Natural killer cell treated with Interleukin-12 subunit alpha and Interleukin-12 subunit beta and Interleukin-15 and Interleukin-18, amount 100 ng/mL, for 72 hours (primary cell): ENCODE results near the gene THBD. TPM values are rescaled to one million over a fixed set of nuclear protein-coding genes. Genes with fewer than 3 reads are reported as not detected.
A peak's percentile ranks its signal among the peaks of the same experiment; 100 is the strongest.

ENCODE experiments used
- ATAC-seq, 2 donors: fragments of 150-1000 bp; cut with Tn5 transposase in 1 of 2; sonication (Bioruptor Pico), chemical (Tn5 transposase) in 1 of 2; 2 replicates each; pipeline ENCODE4 v1.10.0; 2021
- DNase-seq: peaks from one replicate; pipeline ENCODE4 v3.0.0; 2022; ENCODE audit warnings: low spot score
- H3K27ac Mint-ChIP-seq, 2 donors: 1 replicate in 1 of 2; 2 replicates in 1 of 2; pipeline ENCODE4 v1.8.0; 2022; ENCODE audit warnings: mixed read lengths in 2 of 2, mild to moderate bottlenecking in 1 of 2, moderate library complexity in 1 of 2
- H3K27me3 Mint-ChIP-seq, 2 donors: 1 replicate in 1 of 2; 2 replicates in 1 of 2; pipeline ENCODE4 v1.8.0; 2022; ENCODE audit warnings: mixed read lengths in 2 of 2
- H3K36me3 Mint-ChIP-seq: one replicate; pipeline ENCODE4 v1.8.0; 2022; ENCODE audit warnings: mixed read lengths
- H3K4me1 Mint-ChIP-seq, 2 donors: 1 replicate in 1 of 2; 2 replicates in 1 of 2; pipeline ENCODE4 v1.8.0; 2022; ENCODE audit warnings: low read depth in 2 of 2, mixed read lengths in 2 of 2, mild to moderate bottlenecking in 1 of 2
- H3K4me3 Mint-ChIP-seq: one replicate; pipeline ENCODE4 v1.8.0; 2022; ENCODE audit warnings: mixed read lengths
- H3K9me3 Mint-ChIP-seq: 2 replicates; pipeline ENCODE4 v1.8.0; 2022; ENCODE audit warnings: mixed read lengths
- total RNA-seq, 2 donors: library from RNA; stranded (reverse); gene quantifications; one replicate each; pipeline ENCODE4 v1.2.3, GENCODE V29; 2022

THBD gene
- total RNA-seq, 2 donors from 2014 or later: 0.12 to 0.33 TPM

DNA sequence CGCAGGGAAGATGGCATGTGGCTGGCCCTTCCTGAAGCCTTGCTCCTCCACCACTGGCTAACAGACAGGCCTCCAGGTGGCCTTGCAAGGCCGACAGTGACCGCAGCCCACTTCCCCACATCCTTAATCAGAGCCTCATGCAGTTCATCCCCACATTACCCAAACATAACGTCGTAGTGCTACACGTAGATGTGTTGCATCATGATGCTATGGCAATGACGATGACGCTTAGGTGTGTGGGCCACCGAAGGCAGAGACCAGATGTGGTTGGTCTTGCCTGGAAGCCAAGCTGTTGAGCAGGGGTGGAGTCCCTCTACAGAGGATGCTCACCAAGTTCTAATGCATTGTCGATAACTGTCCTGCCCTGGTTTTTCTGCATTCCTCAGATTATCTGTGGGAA lies 31.0 kb upstream of the THBD start:
- H3K4me3 Mint-ChIP-seq: no peak overlapping the region
- no peaks in the 10 kb centered on the region for H3K9me3 Mint-ChIP-seq
- H3K27ac Mint-ChIP-seq: peak overlapping the region in 1 of 2 donors; percentile 83
- no peaks in the 10 kb centered on the region for H3K36me3 Mint-ChIP-seq
- peaks cover 37 to 41% of the 10 kb centered on the region in 2 donors for H3K4me1 Mint-ChIP-seq
- DNase-seq: no peak
- ATAC-seq: no peak
- H3K27me3 Mint-ChIP-seq: no peaks in the 10 kb centered on the region

GRCh38 chr20:23079926-23080325 lies 30.5 kb upstream of the THBD start:
- DNase-seq: no peak
- Mint-ChIP-seq H3K4me3 (no peak overlapping the region), H3K27me3 (no peaks in the 10 kb centered on the region), H3K27ac (no peak overlapping the region), H3K36me3 (no peaks in the 10 kb centered on the region), H3K4me1 (peaks cover 39 to 41% of the 10 kb centered on the region in 2 donors), H3K9me3 (no peaks in the 10 kb centered on the region)
- no peak for ATAC-seq

DNA sequence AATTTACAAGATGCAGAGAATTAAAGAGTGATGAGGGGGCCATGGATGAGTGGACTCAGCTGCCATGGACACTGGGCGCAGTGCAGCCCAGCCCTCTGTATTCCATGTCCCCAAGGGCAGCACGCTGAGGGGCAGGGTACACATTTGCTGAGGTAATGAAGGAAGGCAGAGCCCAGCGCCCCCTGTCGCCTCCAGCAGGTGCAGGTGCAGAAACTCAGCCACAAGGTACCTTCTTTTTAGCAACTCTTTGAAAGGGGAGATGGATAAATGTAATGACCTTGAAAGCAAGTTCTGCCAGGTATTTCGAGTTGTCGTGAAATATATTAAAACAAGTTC lies 29.5 kb upstream of the THBD start:
- peaks cover 35% of the 10 kb centered on the region in 2 donors for H3K4me1 Mint-ChIP-seq

GRCh38 chr20:23078351-23079015 lies 29.0 kb upstream of the THBD start:
- Mint-ChIP-seq H3K36me3 (no peaks in the 10 kb centered on the region), H3K4me1 (peaks cover 32% of the 10 kb centered on the region in 2 donors), H3K9me3 (no peaks in the 10 kb centered on the region), H3K4me3 (no peak overlapping the region), H3K27ac (no peak overlapping the region), H3K27me3 (no peaks in the 10 kb centered on the region)
- no peak for DNase-seq
- no peak for ATAC-seq

More for the DNA sequence above, 29.5 kb upstream of the THBD start:
- H3K36me3 Mint-ChIP-seq: no peaks in the 10 kb centered on the region
- no peaks in the 10 kb centered on the region for H3K9me3 Mint-ChIP-seq
- H3K27ac Mint-ChIP-seq: no peak overlapping the region
- ATAC-seq: no peak
- no peak overlapping the region for H3K4me3 Mint-ChIP-seq
- DNase-seq: no peak
- H3K27me3 Mint-ChIP-seq: no peaks in the 10 kb centered on the region

- no peak for ATAC-seq
- Mint-ChIP-seq H3K9me3 (no peaks in the 10 kb centered on the region), H3K4me3 (no peak overlapping the region), H3K36me3 (no peaks in the 10 kb centered on the region), H3K4me1 (peaks cover 20% of the 10 kb centered on the region in 2 donors), H3K27me3 (no peaks in the 10 kb centered on the region), H3K27ac (no peak overlapping the region)
- no peak for DNase-seq
These were observed 27.8 kb upstream of the THBD start for GRCh38 chr20:23077277-23077676.

DNA sequence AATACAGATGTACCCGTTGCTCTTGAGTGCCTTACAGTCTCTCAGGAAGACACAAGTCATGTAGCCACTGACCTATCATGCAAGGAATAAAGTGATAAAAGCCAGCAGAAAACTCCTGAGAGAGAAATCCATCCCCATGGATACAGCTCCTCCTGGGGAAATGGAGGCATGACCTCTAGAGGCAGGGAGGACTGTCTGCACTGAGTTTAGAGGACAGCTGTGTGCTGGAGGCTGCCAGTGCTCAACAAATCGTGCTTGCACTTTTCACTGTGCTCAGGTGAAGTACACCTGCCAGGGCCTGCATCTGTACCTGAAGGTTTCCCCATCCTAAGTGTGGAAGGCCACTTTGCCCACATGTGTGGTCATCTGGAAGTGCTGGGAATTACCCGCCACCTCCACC lies 24.6 kb upstream of the THBD start:
- Mint-ChIP-seq H3K9me3 (no peaks in the 10 kb centered on the region), H3K27me3 (no peaks in the 10 kb centered on the region), H3K4me1 (peaks cover 7 to 9% of the 10 kb centered on the region in 2 donors), H3K36me3 (no peaks in the 10 kb centered on the region), H3K27ac (no peak overlapping the region), H3K4me3 (no peak overlapping the region)
- DNase-seq (no peak), ATAC-seq (no peak)

DNA sequence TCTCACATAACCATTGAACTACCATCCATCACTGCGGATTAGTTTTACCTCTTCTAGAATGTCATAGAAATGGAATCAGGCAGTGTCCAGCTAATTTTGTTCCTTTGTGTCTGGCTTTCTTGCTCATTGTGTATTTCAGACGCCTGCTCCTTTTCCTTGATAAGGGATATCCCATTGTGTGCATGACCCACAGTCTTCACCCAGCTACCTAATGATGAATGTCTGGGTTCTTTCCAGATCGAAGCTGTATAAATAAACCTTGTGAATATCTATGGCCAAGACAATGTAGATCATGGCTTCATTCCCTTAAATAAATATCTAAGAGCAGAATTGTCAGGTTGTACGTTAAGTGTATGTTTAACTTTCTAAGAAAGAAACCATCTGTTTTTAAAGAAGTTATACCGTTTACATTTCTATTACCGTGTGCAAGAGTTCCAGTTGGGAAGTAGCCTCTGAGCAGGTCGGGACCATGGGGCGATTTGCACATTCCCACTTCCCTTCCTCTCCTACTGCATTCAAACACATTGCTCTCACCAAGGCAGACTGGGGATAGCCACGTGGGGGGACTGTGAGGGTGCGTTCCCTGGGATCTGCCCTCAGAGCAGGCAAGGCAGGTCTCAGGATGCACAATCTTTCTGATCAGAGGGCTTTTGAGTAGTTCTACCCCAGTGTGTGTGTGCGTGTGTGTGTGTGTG lies 23.6 kb upstream of the THBD start:
- no peak for DNase-seq
- no peak overlapping the region for H3K27ac Mint-ChIP-seq
- ATAC-seq: no peak
- no peaks in the 10 kb centered on the region for H3K36me3 Mint-ChIP-seq
- no peaks in the 10 kb centered on the region for H3K9me3 Mint-ChIP-seq
- no peaks in the 10 kb centered on the region for H3K27me3 Mint-ChIP-seq
- no peak overlapping the region for H3K4me3 Mint-ChIP-seq
- peaks cover under 1 to 9% of the 10 kb centered on the region in 2 donors for H3K4me1 Mint-ChIP-seq

- DNase-seq (no peak), ATAC-seq (no peak)
- Mint-ChIP-seq H3K4me3 (no peak overlapping the region), H3K4me1 (peaks cover 0 to 2% of the 10 kb centered on the region in 2 donors), H3K9me3 (no peaks in the 10 kb centered on the region), H3K27ac (no peak overlapping the region), H3K27me3 (no peaks in the 10 kb centered on the region), H3K36me3 (no peaks in the 10 kb centered on the region)
These were observed 22.5 kb upstream of the THBD start for GRCh38 chr20:23071996-23072395.

DNA sequence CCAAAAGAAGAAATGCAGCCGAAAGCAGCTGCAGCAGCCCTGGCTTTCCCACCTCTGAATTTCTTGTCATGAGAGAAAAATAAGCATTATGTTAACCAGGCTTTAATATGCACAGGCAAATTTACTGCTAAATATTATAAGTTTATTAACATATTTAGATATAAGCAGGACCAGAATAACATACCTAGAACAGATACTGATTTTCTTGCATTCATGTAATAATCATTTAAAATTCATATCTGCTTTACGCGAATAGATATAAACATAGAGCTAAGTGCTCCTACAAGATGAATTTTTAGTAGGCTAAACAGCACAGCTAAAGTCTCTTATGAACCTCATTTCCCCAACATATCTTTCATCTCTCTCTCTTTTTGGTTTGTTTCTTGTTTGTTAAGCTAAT lies 21.9 kb upstream of the THBD start:
- Mint-ChIP-seq H3K9me3 (no peaks in the 10 kb centered on the region), H3K27me3 (no peaks in the 10 kb centered on the region), H3K4me3 (no peak overlapping the region), H3K36me3 (no peaks in the 10 kb centered on the region), H3K4me1 (peaks cover 0 to 2% of the 10 kb centered on the region in 2 donors), H3K27ac (no peak overlapping the region)
- no peak for DNase-seq
- ATAC-seq: no peak

GRCh38 chr20:23069108-23069507 lies 19.6 kb upstream of the THBD start:
- no peaks in the 10 kb centered on the region for H3K9me3 Mint-ChIP-seq
- ATAC-seq: no peak
- no peaks in the 10 kb centered on the region for H3K36me3 Mint-ChIP-seq
- peaks cover 0 to 4% of the 10 kb centered on the region in 2 donors for H3K27me3 Mint-ChIP-seq
- H3K4me1 Mint-ChIP-seq: peaks cover 0 to 2% of the 10 kb centered on the region in 2 donors
- H3K27ac Mint-ChIP-seq: no peak overlapping the region
- H3K4me3 Mint-ChIP-seq: no peak overlapping the region
- no peak for DNase-seq

DNA sequence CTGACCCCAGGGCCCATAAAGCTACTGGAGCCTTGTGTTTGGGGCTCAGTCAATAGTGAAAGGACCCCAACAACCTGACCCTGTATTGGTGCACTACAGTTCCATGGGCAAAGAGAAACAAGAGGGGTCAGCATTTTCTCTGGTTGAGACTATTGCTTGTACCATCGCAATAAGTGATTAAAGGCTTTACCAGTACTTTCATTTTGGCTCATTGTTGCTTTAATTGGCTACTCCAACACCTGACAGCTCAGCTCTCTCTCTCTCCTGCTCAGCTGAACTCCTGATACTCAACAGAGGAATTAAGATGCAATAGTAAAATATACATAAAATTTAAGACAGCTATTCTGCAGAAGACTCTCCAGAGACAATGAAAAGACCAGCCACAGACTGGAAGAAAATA lies 18.8 kb upstream of the THBD start:
- Mint-ChIP-seq H3K36me3 (no peaks in the 10 kb centered on the region), H3K4me3 (no peak overlapping the region), H3K27ac (no peak overlapping the region), H3K4me1 (peaks cover 0 to 2% of the 10 kb centered on the region in 2 donors), H3K27me3 (peaks cover 0 to 4% of the 10 kb centered on the region in 2 donors), H3K9me3 (no peaks in the 10 kb centered on the region)
- ATAC-seq (no peak), DNase-seq (no peak)

DNA sequence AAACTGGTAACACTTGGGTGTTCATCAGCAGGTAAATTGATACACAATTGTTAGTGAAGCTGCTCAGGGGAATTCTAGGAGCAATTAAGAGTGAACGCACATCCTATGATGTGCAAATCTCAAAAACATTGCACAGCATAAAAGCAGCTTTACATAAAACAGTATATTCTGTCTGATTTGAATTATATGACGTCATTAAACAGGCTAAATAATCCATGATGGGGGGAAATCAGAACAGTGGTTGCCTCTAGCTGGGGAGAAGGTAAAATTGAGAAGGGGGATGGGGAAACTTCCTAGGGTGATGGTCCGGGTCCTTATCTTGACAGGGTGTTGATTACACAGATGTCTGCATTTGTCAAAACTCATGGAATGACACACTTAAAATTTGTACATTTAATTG lies 17.3 kb upstream of the THBD start:
- no peak for DNase-seq
- no peak overlapping the region for H3K27ac Mint-ChIP-seq
- peaks cover 0 to 4% of the 10 kb centered on the region in 2 donors for H3K27me3 Mint-ChIP-seq
- peaks cover 0 to 2% of the 10 kb centered on the region in 2 donors for H3K4me1 Mint-ChIP-seq
- no peak for ATAC-seq
- no peaks in the 10 kb centered on the region for H3K36me3 Mint-ChIP-seq
- no peak overlapping the region for H3K4me3 Mint-ChIP-seq
- H3K9me3 Mint-ChIP-seq: no peaks in the 10 kb centered on the region

DNA sequence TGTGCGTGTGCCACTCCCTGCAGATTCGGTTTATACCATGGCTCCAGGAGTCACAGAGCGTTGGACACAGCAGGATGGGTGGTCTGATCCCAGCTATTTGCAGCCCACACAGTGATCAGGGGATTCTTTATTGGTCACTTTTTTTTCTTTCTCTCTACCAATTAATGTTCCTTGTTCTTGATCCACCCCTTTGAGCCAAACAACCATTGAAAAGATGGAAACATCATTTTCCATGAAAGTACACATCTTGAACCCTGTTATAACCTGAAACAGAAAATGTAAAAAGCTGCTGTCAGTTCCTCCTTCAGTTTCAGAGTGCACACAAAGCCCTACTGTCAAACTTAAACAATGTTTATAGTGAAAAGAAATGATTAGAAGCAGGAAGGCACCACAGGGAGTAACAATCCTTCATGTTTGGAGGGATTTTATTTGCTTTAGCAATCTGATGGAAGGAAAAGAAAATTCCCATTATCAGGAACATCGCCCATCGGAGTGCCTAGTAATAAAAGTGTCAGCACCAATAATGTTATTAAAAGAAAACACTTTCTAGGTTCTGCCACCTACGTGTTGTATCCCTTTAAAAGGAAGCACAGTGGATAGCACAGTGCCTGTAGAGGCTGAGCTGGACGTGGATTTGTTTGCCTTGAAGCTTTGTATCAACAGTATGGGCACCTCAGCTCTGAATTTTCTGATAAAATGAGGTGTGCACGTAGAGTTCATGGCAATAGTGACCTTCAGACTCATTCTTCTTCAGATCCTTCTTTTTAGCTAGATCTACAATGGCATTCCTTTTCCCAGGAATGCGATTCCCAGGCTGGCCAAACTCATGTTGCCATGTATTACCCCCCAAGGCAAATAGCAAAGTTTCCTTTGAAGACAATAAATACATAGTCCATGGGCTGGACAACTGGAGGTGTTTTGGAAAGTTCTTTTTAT lies 16.1 kb upstream of the THBD start:
- Mint-ChIP-seq H3K4me3 (no peak overlapping the region), H3K36me3 (no peaks in the 10 kb centered on the region), H3K27me3 (peaks cover 0 to 4% of the 10 kb centered on the region in 2 donors), H3K4me1 (peaks cover 0 to 2% of the 10 kb centered on the region in 2 donors), H3K27ac (no peak overlapping the region), H3K9me3 (no peaks in the 10 kb centered on the region)
- DNase-seq (no peak), ATAC-seq (no peak)

DNA sequence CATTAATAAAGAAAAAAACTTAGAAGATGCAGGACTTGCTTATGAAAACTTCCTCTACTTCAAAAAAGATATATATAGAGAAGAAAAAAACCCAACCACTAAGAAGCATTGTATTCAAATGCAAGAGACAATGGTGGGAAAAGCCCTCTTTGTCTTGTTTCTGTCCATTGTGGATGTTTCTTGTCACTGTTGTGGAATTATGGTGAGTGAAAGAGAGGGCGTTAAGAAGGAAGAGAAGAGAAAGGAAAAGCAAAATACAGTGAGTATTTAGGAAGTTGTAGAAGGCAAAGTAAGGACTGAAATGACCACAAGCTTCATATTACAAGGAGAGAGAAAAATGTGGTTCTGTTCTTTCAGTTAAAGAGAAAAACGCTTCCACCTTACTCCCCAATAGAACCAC lies 14.1 kb upstream of the THBD start:
- no peak overlapping the region for H3K4me3 Mint-ChIP-seq
- no peak for DNase-seq
- ATAC-seq: no peak
- no peak overlapping the region for H3K27ac Mint-ChIP-seq
- no peaks in the 10 kb centered on the region for H3K9me3 Mint-ChIP-seq
- H3K27me3 Mint-ChIP-seq: peaks cover 0 to 4% of the 10 kb centered on the region in 2 donors
- peaks cover 0 to 2% of the 10 kb centered on the region in 2 donors for H3K4me1 Mint-ChIP-seq
- H3K36me3 Mint-ChIP-seq: no peaks in the 10 kb centered on the region
